Heart left ventricle (tissue), 16 donors: ENCODE results near the gene SYTL2. TPM values are rescaled to one million over a fixed set of nuclear protein-coding genes. Genes with fewer than 3 reads are reported as not detected.

Source experiments
- ATAC-seq, 4 donors: fragments of 200-7000 bp; cut with Tn5 transposase; one replicate each; pipeline ENCODE4 v1.9.1; 2020 to 2022; ENCODE audit warnings: moderate library complexity in 4 of 4, mild to moderate bottlenecking in 3 of 4, moderate number of reproducible peaks in 1 of 4
- DNase-seq, 5 donors: peaks; one replicate each; pipeline ENCODE4 v3.0.0-alpha.2; 2020
- H3K27ac ChIP-seq, 12 donors: fragments of 200-600 bp; sonication (generic) in 4 of 12; one replicate each; pipeline versions ENCODE4 v1.5.0 to v1.8.0; 2016 to 2022; ENCODE audit warnings: mild to moderate bottlenecking in 2 of 12
- H3K27me3 ChIP-seq, 9 donors: fragments of 200-600 bp; sonication (generic) in 2 of 9; one replicate each; pipeline versions ENCODE4 v1.5.1 to v1.8.0; 2016 to 2022; ENCODE audit warnings: mild to moderate bottlenecking in 3 of 9
- H3K36me3 ChIP-seq, 9 donors: fragments of 200-600 bp; sonication (generic) in 2 of 9; one replicate each; pipeline versions ENCODE4 v1.5.0 to v1.8.0; 2018 to 2022; ENCODE audit warnings: mild to moderate bottlenecking in 2 of 9
- H3K4me1 ChIP-seq, 12 donors: fragments of 200-600 bp; sonication (generic) in 4 of 12; one replicate each; pipeline versions ENCODE4 v1.5.0 to v1.8.0; 2016 to 2022; ENCODE audit warnings: mild to moderate bottlenecking in 3 of 12
- H3K4me3 ChIP-seq, 12 donors: fragments of 200-600 bp; sonication (generic) in 4 of 12; one replicate each; pipeline versions ENCODE4 v1.5.0 to v1.8.0; 2017 to 2022; ENCODE audit warnings: mild to moderate bottlenecking in 9 of 12, moderate library complexity in 4 of 12
- H3K9me3 ChIP-seq, 12 donors: fragments of 200-600 bp; sonication (generic) in 4 of 12; one replicate each; pipeline versions ENCODE4 v1.5.0 to v1.8.0; 2016 to 2022; ENCODE audit warnings: mild to moderate bottlenecking in 1 of 12
- POLR2A ChIP-seq, 2 donors: fragments of 450-650 bp; IDR thresholded peaks; one replicate each; pipeline ENCODE4 v1.6.1; 2017; ENCODE audit warnings: antibody characterized with exemption in 2 of 2, mild to moderate bottlenecking in 2 of 2, moderate library complexity in 2 of 2
- WGBS, 4 donors: extraction: QIAGEN DNeasy Blood & Tissue Kit in 2 of 4; methylation state at CpG; one replicate each; pipeline versions ENCODE4 v1.1.5 to v1.1.7; 2013 to 2018; 5-methylcytosine and 5-hydroxymethylcytosine counted together
- intact Hi-C, 10 donors: fragments of 100-400 bp; cut with DNase I; formaldehyde crosslinking; loops; one replicate each; pipeline versions ENCODE4 v1.11.1 to v1.14.2; 2022
- polyA plus RNA-seq, 2 donors: library from polyadenylated mRNA; stranded (reverse); fragments of 200-250 nt; gene quantifications; one replicate each; pipeline ENCODE4 v1.2.3, GENCODE V29; 2013
- total RNA-seq, 9 donors: library from RNA; depleted of rRNA in 2 of 9; stranded (reverse); fragments of >200 nt in 2 of 9; fragmentation: NEBNext Ultra II Directional in 3 of 9; extraction: Animal tissue kit (Norgen Biotek cat#: 25700) in 3 of 9; gene quantifications; one replicate each; pipeline versions ENCODE4 v1.1.0 to v1.2.4, GENCODE V29; 2016 to 2023
- TF ChIP-seq, protein P1 (sequence below), 12 donors: fragments of 200-600 bp; sonication (generic) in 4 of 12; IDR thresholded peaks; one replicate each; pipeline versions ENCODE4 v1.5.0 to v1.8.0; 2018 to 2022; ENCODE audit warnings: antibody characterized with exemption in 12 of 12, mild to moderate bottlenecking in 5 of 12
- donor health status: ischemic (EF 13 %, LVEDD 7.1; RV severe dilation, severe dysfunction).
- donor health status: healthy with polysubstance abuse.
- donor health status: DM: no; HTN: yes; CAD: no.
- donor health status: DM: no; HTN: no; CAD: no.
- donor health status: ischemic (EF 25% LVEDD 6.9; RV normal size, moderate dysfunction).
- donor health status: ischemic (EF 25% LVEDD 5.7; RV mildly dilated, moderate dysfunction).
- donor health status: healthy.
- donor health status: DM: yes; HTN: yes; CAD: no.
- donor health status: ischemic (EF 35%, LVEDD 5.7; RV mildly dilated, moderate dysfunction).
- donor health status: nonischemic (EF 11% LVEDD 7.7; RV severe dilation, severe dysfunction).
- donor health status: DM: yes; HTN: yes; CAD: no.
- donor health status: PGD.
- donor health status: ischemic (EF 29% LVEDD 5.4; RV normal size, mild dysfunction).
- donor health status: nonischemic (EF 23%, LVEDD 6.1; RV moderate dilation, normal function).

The SYTL2 gene
- total and polyA plus RNA-seq, 11 donors = 2.2 to 9.5 (median 4.9) TPM

DNA sequence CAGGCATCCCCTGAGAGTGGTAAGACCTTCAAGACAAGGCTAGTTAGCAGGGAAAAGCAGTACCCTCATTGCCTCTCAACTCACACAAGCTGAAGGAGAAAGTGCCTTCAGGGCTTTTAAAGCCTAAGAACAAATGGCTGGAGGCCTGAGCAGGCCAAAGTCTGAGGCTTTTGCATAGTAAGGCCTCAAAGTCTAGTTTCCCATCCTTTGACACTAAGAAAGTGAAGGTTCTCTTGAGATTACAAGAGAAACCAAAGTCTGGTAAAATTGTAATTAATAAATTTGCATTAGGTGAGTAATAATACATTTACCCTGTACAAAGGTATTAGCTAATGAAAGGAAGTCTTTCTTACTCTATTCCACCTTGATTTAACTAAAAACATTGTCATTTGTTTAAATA lies 78.0 kb downstream of the SYTL2 start:
- ATAC-seq (no peak), DNase-seq (no peak)
- no peaks in the 10 kb centered on the region for H3K9me3 ChIP-seq
- peaks cover 0 to 28% (median 12%) of the 10 kb centered on the region in 12 donors for H3K4me1 ChIP-seq
- TF ChIP-seq POLR2A (IDR thresholded peaks at IDR 0.05) = no peak
- TF ChIP-seq, protein P1, sequence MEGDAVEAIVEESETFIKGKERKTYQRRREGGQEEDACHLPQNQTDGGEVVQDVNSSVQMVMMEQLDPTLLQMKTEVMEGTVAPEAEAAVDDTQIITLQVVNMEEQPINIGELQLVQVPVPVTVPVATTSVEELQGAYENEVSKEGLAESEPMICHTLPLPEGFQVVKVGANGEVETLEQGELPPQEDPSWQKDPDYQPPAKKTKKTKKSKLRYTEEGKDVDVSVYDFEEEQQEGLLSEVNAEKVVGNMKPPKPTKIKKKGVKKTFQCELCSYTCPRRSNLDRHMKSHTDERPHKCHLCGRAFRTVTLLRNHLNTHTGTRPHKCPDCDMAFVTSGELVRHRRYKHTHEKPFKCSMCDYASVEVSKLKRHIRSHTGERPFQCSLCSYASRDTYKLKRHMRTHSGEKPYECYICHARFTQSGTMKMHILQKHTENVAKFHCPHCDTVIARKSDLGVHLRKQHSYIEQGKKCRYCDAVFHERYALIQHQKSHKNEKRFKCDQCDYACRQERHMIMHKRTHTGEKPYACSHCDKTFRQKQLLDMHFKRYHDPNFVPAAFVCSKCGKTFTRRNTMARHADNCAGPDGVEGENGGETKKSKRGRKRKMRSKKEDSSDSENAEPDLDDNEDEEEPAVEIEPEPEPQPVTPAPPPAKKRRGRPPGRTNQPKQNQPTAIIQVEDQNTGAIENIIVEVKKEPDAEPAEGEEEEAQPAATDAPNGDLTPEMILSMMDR (IDR thresholded peaks at IDR 0.05) = no peak
- peaks cover 0 to 4% (median 0%) of the 10 kb centered on the region in 9 donors for H3K36me3 ChIP-seq
- H3K4me3 ChIP-seq = no peak overlapping the region
- intact Hi-C loops = no loop called here
- no peaks in the 10 kb centered on the region for H3K27me3 ChIP-seq
- H3K27ac ChIP-seq = no peak overlapping the region

DNA sequence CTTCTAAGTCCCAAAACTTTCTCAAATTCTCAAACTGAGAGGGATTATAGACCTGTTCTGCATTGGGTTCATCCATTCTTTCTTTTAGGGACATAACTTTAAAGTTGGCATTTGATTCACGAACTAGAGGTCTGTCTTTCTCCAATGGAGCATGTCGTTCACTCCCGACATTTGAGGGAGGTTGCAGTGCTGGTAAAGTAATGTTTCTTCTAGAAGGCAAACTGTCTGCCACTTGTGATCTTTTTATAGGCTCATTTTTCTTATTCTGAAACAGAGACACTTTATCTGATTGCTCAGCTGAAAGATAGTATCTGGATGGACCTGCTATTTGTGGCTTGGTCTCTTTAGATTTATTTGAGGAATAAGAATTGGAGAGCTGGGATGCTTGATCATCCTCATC lies 84.6 kb downstream of the SYTL2 start:
- TF ChIP-seq, protein P1 (IDR thresholded peaks at IDR 0.05) = no peak
- no peak for TF ChIP-seq POLR2A (IDR thresholded peaks at IDR 0.05)
- Histone ChIP-seq H3K36me3 (no peaks in the 10 kb centered on the region), H3K4me1 (peaks cover 0 to 24% (median 13%) of the 10 kb centered on the region in 12 donors), H3K4me3 (no peak overlapping the region), H3K27ac (peak overlapping the region in 2 of 12 donors; percentile 22 to 51), H3K9me3 (no peaks in the 10 kb centered on the region), H3K27me3 (no peaks in the 10 kb centered on the region)
- ATAC-seq (no peak), DNase-seq (no peak)
- intact Hi-C loops = no loop called here
- WGBS, 4 donors = 98 to 100% (median 98%) methylated on average over 3 of the region's 3 CpGs

DNA sequence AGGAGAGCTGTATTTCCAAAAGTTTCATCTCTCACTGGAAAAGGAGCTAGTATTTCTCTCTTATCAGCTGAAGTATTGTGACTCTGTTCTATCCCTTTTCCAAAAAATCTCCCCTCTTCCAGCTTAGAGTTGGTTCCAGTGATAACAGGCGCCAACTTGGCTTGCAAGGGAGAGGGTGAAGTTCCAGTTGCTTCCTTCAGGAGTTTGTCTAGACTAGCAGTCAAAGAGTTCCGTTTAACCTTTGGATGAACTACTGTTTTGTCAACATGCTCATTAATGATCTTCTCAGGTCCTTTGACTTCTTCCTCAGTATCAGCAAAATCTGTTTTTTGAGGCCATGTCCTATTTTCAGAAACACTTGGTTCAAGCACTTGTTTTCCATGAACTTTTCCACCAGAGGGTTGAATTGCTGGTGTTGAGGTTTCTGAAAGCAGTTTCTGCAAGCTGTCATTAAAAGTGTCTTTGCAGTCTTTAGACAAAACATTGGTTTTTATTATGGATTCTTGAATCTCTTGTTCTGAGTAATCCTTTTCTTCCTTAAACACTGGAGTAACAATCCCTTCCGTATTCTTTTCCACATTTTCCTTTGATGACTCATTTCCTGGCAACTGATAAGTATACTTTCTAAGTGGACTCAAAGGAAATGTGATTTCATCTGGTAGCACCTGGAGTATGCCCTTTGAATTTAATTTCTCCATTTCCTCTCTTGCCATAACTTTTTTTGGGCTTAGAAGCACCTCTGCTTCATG lies 85.3 kb downstream of the SYTL2 start:
- 56 to 69% (median 66%) methylated on average over 3 of the region's 3 CpGs for WGBS, 4 donors
- Histone ChIP-seq H3K36me3 (no peaks in the 10 kb centered on the region), H3K27ac (peak overlapping the region in 7 of 12 donors; percentile 5 to 65 (median 37)), H3K4me1 (peaks cover 0 to 24% (median 13%) of the 10 kb centered on the region in 12 donors), H3K27me3 (no peaks in the 10 kb centered on the region), H3K4me3 (no peak overlapping the region), H3K9me3 (no peaks in the 10 kb centered on the region)
- peak in 3 of 4 donors; percentile 32 to 84 (median 54) for ATAC-seq
- no peak for DNase-seq
- no peak for TF ChIP-seq POLR2A (IDR thresholded peaks at IDR 0.05)
- TF ChIP-seq, protein P1 (IDR thresholded peaks at IDR 0.05) = peak in 2 of 12 donors; percentile 7 to 13
- intact Hi-C loops = no loop called here

GRCh38 chr11:85724748-85725465 lies 86.0 kb downstream of the SYTL2 start:
- TF ChIP-seq, protein P1 (IDR thresholded peaks at IDR 0.05) = no peak
- no peak for TF ChIP-seq POLR2A (IDR thresholded peaks at IDR 0.05)
- H3K27ac ChIP-seq = peak overlapping the region in 7 of 12 donors; percentile 5 to 65 (median 37)
- no peak overlapping the region for H3K4me3 ChIP-seq
- no peaks in the 10 kb centered on the region for H3K36me3 ChIP-seq
- H3K27me3 ChIP-seq = no peaks in the 10 kb centered on the region
- DNase-seq (no peak), ATAC-seq (peak in 3 of 4 donors; percentile 45 to 85 (median 68))
- peaks cover 0 to 26% (median 14%) of the 10 kb centered on the region in 12 donors for H3K4me1 ChIP-seq
- no peaks in the 10 kb centered on the region for H3K9me3 ChIP-seq
- 55 to 72% (median 58%) methylated on average over 6 of the region's 6 CpGs for WGBS, 4 donors
- intact Hi-C loops = no loop called here
